GM10847 (cell line): ENCODE results near the gene PPP1R1C.

Experiments
- POLR2A ChIP-seq: IDR thresholded peaks from 2 replicates; pipeline ENCODE4 v1.6.1; 2011; ENCODE audit not compliant: insufficient read length; ENCODE audit errors: extremely low read depth

The PPP1R1C gene

GRCh38 chr2:182088681-182089320 lies 103.1 kb downstream of the PPP1R1C start:
- TF ChIP-seq POLR2A: no peak

GRCh38 chr2:182090486-182090885 lies 104.8 kb downstream of the PPP1R1C start:
- no peak for TF ChIP-seq POLR2A

- TF ChIP-seq POLR2A: no peak
These were observed 112.0 kb downstream of the PPP1R1C start for GRCh38 chr2:182097571-182098164.

- TF ChIP-seq POLR2A: no peak
These were observed 113.0 kb downstream of the PPP1R1C start for GRCh38 chr2:182098648-182099047.

GRCh38 chr2:182101263-182101662 lies 115.6 kb downstream of the PPP1R1C start:
- TF ChIP-seq POLR2A: no peak

- no peak for TF ChIP-seq POLR2A
These were observed 117.9 kb downstream of the PPP1R1C start for GRCh38 chr2:182103526-182103925.

GRCh38 chr2:182110347-182110746 lies 124.7 kb downstream of the PPP1R1C start:
- no peak for TF ChIP-seq POLR2A

GRCh38 chr2:182113334-182113733 lies 127.7 kb downstream of the PPP1R1C start:
- TF ChIP-seq POLR2A: no peak

GRCh38 chr2:182115258-182115657 lies 129.6 kb downstream of the PPP1R1C start:
- TF ChIP-seq POLR2A: no peak

GRCh38 chr2:182116774-182117173 lies 131.1 kb downstream of the PPP1R1C start:
- no peak for TF ChIP-seq POLR2A

GRCh38 chr2:182117196-182117595 lies 131.5 kb downstream of the PPP1R1C start:
- TF ChIP-seq POLR2A: no peak

- TF ChIP-seq POLR2A: no peak
These were observed 143.4 kb downstream of the PPP1R1C start for GRCh38 chr2:182128821-182129707.

GRCh38 chr2:182132605-182133004 lies 147.0 kb downstream of the PPP1R1C start:
- no peak for TF ChIP-seq POLR2A

GRCh38 chr2:182133195-182133891 lies 147.7 kb downstream of the PPP1R1C start:
- no peak for TF ChIP-seq POLR2A

GRCh38 chr2:182134201-182134600 lies 148.5 kb downstream of the PPP1R1C start:
- no peak for TF ChIP-seq POLR2A

- no peak for TF ChIP-seq POLR2A
These were observed 156.4 kb downstream of the PPP1R1C start for GRCh38 chr2:182142062-182142461.
